Forelimb muscle (tissue), 1 donor: ENCODE data around the gene CMTR1. TPM values are rescaled to one million over a fixed set of nuclear protein-coding genes. Genes with fewer than 3 reads are reported as not detected.
"Not testable (repeated sequence)": the region's sequence is repeated elsewhere in the genome, so short reads cannot be mapped to it uniquely, and the experiment has no call there.

ENCODE experiments used
- DNase-seq: peaks from one replicate; pipeline ENCODE4 v3.0.0-alpha.2; 2013; ENCODE audit warnings: low read depth
- polyA plus RNA-seq: library from polyadenylated mRNA; unstranded; fragments of 120-200 nt; gene quantifications from one replicate; pipeline ENCODE4 v1.2.1, GENCODE V29; 2013; ENCODE audit not compliant: insufficient read length

Gene CMTR1
- polyA plus RNA-seq, 1 donor, result 32.9 TPM

DNA sequence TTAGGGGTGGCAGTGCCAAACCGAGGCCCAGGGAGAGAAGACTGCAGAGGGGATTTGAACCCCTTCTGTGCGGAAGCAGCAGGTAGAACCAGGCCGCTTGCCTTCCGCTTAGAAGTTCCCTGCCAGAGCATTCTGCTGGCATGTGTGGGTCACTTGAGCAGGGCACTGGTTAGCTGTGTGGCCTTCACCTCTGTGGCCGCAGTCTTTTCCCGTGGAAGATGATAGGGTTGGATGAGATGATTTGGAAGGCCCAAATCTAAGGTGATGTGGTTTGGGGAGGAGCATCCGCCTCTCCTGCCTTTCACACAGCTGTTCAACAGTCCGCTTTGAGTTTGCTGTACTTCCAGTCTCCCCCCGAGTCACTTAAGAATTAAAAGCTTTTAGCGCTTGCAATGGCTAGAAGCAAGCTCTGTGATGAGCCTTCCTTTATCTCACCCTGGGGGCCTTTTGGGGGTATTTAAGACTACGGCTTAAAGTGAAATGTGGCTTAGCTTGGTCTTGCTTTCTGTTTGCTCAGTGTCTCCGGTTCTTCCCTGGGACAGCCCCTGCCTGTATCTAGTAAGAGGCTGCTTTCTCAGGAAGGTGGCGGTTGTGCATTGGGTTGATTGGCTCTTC, 743 bp downstream of the CMTR1 start:
- DNase-seq, result no peak

DNA sequence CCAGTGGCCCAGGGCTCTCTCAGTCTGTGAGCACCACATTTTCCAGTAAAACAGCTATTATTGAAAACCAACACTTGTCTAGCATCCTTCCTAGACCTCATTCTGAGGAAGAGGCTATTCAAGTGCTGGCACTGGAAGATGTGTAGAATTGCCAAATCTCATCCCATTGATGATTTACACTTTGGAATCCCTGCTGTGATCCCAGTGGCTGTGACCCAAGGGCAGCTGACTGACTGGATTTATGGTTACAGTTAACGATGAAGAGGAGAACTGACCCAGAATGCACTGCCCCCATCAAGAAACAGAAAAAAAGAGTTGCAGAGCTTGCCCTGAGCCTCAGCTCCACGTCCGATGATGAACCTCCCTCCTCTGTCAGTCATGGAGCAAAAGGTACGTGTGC, 2.4 kb downstream of the CMTR1 start:
- no peak for DNase-seq

DNA sequence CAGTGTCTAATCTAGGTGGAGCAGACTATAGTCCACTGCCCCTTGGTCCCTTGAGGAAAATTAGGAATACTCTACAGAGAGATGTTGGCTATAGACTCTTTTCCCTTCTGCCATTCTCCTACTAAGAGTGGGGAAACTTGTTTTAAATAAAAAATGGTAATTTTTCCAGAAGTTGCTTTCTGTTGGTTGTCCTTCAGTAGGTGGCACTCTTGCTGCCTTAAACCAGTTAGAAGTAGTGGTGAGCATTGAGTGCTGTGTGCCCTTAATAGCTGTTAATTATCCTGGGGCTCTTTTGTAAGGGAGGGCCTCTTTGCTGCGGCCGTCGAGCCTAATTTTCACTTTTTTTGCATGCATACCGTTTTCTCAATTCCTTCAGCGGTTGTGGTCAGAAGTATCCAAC, 2.8 kb downstream of the CMTR1 start:
- no peak for DNase-seq

DNA sequence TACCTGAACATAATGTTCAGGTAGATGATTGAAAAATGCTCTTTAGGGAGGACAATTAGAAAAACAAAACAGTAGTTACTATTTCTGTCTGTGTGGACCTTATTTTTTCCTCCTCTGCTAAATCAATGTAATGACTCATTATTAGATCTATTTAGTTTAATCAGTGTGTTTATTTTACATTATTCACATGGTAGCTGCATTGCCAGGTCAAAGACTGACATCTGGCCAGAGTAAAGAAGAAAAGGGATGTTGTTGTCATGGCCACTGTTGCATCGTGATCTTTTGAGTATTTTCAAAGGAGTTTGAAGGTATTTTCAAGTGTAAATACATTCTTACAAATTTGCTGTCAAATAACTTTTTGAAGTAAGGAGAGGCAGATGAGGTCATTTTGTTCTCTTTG, 5.9 kb downstream of the CMTR1 start:
- no peak for DNase-seq

DNA sequence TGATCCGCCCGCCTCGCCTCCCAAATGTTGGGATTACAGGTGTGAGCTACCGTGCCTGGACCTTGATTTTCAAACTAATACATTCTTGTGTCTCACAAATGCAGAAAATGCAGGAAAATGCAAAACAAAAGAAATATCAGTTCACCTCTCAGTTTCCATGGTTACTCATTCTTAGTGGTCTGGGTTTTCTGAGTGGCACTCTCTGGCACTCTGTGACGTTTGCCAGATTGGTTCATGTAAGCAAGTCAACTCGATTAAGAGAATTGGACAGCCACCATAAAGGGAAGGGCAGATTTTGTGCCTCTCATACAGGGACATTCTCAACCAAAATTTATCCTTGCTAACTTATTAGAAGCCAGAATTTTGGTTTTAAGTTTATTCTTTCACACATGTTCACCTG, 8.6 kb downstream of the CMTR1 start:
- DNase-seq, result no peak

DNA sequence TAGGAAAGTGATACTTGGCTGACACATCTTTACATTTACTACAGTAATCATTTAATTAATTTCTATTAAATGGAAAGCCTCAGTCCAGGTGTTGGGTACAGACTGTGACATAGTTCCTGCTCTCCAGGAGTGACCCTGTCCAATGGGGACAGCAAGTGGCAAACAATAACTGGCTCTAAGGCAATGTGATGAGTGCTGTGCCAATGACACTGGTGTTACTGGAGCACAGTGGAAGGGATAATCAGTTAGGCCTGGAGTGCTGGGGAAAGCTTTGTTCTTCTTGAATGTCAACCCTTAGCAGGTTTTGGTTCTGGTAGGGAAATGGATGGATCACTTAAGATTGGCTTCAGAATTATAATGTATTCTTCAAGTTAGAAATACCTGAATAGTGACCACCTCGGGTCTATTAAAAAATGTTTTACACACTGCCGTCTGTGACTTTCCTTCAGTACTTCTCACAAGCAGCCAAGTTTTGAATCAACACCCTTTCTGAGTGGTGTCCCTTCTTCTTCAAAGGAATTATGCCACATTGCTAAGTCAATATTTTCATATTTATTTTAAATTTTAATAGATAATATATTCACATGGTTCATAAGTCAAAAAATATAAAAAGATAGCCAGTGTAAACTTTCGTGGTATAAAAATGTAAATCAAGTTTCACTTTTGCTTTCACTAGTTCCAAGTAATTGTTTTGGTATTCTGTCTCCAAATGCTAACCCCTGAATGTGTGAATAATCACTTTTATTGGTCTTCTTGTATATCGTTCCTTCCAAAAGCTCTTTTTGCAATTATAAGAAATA, 9.6 kb downstream of the CMTR1 start:
- DNase-seq, result no peak

DNA sequence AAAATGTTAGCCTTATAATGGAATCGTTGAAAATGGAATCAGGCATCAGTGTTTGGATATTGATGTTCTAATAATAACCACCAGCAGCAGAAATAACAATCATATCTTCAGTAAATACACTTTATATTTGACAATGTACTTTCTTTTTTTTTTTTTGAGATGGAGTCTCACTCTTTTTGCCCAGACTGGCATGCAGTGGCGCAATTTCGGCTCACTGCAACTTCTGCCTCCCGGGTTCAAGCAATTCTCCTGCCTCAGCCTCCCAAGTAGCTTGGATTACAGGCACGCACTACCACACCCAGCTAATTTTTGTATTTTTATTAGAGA, 10.2 kb downstream of the CMTR1 start:
- not testable (repeated sequence) for DNase-seq

DNA sequence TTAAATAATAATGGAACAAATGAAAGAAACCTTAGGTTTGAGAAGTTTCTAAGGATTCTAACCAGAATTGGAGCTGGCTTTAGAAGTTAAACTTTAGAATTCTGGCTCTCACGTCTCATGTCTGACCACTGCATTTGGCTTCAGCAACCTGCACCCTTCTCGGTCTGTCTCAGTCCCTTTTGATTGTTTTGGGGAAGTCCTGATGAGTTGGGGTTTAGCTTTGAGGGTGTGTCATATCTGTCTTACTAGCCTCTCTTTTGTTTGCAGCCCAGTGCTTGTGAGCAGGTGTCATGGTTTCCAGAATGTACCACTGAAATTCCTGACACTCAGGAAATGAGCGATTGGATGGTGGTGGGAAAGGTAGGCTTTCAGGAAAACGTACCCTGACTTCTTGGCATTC, 17.0 kb downstream of the CMTR1 start:
- no peak for DNase-seq

DNA sequence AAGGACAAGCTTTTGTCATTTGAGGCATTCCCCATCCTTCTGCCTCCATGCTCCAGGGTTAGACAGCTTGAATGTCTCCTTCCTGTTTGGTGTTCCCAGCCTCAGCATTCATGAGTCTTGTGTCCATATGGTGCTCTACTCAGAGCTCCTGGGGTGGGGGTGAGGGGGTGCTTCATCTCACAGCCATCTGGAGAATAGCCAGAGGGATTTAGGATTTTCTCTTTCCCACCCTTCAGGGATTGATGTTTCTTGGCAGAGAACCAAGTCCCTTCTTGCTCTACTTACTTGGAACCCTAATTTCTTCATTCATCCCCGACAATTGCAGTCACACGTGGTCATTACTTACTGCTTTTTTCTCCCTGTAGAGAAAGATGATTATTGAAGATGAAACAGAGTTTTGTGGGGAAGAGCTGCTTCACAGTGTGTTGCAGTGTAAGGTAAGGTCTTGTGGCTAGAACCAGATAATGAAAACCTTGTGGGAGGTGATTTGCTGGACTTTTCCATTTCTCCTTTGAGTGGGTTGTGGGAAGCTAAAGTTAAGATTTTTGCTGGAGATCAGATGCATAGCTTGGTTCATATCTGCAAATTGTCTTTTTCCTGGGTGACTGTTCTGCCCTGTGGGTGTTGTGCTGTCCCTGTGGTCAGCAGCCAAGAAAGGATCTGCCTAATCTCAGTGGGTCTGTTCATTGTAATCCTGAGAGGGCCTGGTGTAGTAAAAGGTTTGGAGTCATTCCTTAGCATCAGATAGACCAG, 18.6 kb downstream of the CMTR1 start:
- no peak for DNase-seq

DNA sequence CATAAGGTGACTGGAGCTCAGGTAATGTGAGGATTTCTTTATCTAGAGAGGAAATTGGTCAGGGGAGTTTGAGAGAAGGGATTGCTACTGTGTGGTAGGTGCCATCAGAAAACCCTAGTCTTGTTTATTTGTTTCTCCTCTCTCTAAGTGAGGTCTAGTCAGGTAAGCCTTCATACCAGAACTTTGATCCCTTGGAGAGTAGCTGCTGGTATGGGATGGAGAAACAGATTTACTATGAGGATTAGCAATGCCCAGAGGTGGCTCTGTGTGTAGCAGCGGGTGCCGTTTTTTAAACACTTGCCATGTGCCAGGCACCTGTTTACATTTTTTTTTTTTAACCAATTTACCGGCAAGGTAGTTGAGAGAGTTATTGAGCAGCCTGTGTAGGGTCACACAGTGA, 19.5 kb downstream of the CMTR1 start:
- DNase-seq, result no peak

DNA sequence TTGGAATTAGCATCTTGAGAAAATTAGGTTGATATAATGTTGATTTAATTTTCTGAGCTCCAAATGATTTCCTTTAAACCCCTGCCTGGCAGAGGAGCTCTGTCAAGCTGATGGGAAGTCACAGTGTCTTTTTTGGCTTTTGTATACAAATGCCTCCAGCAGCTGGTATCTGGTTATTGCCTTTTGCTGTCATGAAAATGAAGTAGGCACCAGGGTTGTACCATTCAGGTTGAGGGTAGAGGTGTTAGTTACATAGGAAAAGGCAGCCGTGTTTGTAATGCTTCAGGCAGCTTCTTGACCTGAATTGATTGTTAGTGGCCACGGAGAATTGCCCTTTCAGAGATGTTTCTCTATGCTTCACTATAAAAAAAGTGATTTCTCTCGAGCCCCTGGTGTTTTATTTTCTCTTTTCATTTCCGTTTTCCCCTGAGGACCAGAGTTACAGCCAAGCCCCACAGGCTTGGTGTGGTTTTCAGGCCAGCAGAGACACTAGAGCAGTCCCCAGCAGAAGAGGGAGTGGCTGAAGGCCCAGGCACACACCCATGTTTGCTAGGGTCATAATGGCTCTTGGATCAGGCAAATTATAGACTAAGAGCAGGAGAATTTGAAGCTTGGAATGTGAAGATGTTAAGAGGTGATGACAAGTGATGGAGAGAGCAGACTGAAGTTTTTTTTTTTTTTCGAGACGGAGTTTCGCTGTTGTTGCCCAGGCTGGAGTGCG, 21.6 kb downstream of the CMTR1 start:
- no peak for DNase-seq

DNA sequence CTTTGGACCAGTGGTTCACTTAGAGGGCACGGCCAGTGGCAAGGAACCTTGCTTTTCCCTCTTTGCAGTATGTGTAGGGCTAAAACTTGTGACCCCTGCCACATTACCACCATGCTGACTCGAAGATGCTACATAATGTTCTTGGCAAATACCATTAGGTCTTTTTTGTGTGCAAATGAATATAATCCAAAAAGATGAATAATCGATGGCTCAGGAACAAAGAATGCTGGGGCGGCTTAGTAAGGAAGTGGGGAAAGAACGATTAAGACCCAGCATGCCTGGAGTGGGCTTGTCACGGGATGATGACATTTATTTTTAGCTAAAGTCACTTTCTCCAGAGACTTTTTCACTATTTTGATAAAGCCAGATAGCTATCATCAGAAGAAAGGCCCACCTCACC, 23.1 kb downstream of the CMTR1 start:
- no peak for DNase-seq

DNA sequence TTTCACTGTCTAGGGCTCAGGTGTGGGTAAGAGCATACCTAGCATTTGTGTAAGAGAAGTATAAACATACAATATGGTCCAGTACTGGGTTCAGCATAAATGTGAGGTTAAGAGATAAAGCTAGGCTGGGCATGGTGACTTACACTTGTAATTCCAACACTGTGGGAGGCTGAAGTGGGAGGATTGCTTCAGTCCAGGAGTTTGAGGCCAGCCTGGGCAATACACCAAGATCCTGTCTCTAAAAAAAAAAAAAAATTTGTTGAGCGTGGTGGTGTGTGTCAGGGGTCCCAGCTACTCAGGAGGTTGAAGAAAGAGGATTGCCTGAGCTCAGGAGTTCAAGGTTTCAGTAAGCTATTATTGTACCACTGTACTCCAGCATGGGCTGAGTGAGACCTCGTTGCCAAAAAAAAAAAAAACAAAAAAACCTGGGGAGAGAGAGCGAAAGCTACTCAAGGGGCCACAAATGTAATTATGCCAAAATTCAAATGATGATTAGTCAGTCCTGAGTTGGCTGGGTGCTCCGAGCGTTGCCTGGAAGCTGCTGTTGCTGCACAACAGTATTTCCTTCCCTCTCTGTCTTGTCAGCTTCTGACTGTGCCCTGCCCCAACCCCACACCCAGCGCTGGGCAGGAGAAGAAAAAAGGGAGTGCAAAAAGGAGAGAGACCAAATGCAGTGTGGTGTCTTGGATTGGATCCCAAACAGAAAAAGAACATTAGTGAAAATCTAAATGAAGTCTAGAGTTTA, 24.0 kb downstream of the CMTR1 start:
- DNase-seq, result no peak

DNA sequence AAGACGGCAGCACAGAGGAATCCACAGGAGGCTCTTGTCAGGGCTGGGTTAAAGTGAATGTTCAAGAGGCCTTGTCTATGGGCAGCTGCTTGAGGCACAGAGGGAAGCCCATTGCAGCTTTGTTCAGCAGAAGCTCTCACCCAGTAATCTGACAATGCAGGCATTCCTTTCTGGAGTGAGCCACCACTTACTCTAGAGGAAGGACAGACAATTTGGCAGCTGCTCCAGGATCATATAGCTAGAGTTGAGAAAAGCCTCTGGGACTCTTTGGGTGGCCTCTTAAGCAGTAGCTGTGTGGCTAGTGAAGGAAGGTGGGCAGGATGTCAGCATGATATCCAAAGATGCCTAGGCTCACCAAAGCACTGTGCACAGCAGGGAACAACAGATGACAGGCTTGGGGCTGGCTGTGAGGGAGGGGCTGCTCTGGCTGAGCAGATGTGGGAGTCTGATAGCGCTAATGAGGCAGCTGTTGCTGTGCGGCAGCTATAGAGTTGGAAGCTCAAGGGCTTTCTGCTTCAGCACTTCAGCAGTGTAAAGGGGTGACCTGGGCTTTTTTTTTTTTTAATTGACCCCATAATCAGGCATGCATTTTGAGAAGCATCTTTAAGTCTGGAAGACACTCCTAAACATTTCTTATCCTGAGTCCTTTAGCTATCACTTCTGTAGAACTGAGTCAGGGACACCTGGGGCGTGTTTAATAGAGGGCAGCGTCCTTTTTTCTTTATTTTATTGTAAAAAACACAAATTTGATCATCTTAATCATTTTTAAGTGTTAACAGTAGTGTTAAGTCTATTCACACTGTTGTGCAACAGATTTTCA, 27.2 kb downstream of the CMTR1 start:
- no peak for DNase-seq

DNA sequence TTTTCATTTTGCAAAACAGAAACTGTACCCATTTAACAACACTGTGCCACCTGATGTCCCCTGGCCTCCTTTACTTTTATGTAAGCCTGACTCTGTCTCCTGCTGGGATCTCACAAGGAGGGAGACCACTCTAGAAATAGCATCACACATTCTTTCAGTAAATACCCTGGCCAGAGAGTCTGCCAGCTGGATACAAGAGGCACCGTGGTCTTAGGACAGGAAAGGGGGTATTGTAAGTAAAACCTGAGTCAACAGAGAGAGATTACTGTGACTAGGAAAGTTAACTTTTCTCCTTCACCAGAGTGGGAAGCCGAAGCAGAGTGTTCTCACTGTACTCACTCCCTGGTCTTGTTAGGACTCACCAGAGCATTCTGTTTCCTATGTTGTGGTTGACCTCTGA, 27.8 kb downstream of the CMTR1 start:
- no peak for DNase-seq

DNA sequence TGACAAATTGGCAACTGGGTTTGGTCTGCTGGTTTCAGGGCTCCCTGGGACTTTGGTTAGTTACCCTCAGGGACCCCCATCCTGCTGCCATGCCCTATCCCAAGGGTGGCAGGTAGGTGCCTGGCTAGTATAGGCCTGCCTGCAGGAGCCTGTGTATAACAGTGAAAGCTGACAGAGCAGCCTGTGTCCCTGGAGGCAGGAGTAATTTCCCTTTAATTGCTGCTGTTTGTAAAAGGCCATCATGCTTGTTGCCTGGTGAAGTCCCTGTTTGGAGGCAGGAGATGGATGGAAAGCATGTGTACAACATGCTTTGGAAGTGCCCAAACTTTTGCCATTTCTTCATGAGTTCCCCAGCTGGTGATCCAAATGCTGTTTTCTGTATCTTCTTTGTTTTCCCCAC, 30.1 kb downstream of the CMTR1 start:
- no peak for DNase-seq

DNA sequence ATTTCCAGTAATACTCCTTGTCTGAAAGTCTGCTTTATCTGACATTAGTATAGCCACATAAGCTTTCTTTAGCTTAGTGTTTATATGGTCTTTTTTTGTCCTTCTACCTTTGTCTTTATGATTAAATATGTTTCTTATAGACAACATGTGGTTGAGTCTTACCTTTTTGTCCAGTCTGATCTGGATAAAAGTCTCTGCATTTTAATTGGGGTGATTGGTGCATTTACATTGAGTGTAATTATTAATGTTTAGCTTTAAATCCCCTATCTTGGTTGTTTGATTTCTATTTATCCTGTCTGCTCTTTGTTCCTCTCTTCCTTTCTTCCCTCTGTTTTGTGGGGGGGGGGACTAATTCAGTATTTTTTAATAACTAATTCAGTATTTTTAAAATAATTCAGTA, 34.7 kb downstream of the CMTR1 start:
- no peak for DNase-seq

DNA sequence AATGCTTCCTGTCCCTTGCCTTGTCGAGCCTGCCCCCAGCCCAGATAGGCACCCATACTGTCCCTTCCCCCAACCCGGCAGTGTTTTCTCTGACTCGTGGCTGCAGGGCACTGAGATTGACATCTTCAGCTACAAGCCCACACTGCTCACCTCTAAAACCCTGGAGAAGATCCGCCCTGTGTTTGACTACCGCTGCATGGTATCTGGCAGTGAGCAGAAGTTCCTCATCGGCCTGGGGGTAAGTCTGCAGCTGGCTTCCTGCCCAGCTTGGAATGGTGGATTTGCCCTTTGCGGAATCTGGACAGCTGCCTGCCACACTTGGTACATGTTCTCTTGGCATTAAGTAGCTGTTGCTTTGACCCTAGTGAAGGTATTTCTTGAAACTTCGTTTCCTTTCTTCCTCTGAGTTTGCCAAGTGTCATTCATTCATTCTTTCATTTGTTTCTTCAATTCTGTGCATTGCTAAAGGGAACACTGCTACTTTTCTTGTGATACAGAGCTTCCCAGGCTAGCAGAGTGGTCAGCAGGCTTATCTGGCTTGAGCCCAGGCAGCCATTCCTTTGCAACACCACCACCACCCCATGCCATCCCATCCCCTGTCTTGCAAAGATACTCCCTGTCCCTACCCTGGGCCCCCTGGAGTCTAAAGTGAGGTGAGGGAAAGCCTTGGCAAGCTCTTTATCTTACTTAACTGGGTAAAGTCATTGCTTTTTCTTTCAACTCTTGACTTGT, 40.5 kb downstream of the CMTR1 start:
- no peak for DNase-seq

DNA sequence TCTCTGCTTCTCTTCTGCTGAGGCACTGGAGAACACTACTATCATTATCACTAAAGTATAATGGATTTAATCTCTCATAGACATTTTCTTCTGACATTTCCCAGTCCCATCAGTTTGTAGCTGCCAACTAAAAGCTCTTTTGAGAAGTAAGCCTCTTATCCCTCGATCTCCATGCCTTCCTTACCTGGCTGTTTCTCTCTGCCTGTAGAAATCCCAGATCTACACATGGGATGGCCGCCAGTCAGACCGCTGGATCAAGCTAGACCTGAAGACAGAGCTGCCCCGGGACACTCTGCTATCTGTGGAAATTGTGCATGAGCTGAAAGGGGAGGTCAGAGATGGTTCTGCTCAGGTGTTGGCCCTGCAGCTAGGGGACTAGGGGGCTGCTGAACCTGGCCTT, 41.3 kb downstream of the CMTR1 start:
- no peak for DNase-seq

DNA sequence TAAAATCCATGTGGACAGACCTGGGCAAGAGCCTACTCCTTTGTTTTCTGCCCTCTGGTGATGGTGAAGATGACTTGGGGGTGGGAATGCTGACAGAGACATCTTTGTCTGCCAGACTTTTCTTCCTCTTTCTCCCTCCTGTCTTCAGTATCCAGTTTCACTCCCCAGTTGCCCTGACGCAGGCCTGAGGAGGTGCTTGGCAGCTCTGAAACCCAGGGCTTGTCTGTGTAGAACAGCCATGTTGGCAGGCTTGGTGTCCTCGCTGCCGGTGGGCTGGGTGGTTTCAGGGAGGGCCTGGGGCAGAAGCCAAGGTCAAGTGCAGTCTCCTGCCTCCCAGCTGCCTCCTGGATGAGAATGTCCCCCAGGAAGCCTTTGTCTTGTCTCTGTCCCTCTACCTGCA, 44.2 kb downstream of the CMTR1 start:
- no peak for DNase-seq
